HepG2 (cell line): ENCODE measurements around the gene CD164L2. TPM values are rescaled to one million over a fixed set of nuclear protein-coding genes. Genes with fewer than 3 reads are reported as not detected.

Experiments used
- AGO2 ChIP-seq: fragments of 200-400 bp; formaldehyde crosslinking; optimal IDR thresholded peaks from 2 replicates; pipeline ENCODE3; 2017; ENCODE audit warnings: mild to moderate bottlenecking, low read depth, low read length, moderate library complexity
- ATF7-NPFF ChIP-seq: sonication (generic); formaldehyde crosslinking; IDR thresholded peaks from 2 replicates; pipeline ENCODE4 v1.8.1; 2023; ENCODE audit warnings: mild to moderate bottlenecking, low read depth, missing genetic modification reagents, moderate library complexity
- CSRNP1 ChIP-seq: sonication (generic); formaldehyde crosslinking; IDR thresholded peaks from 2 replicates; pipeline ENCODE4 v1.8.1; 2023; ENCODE audit warnings: mild to moderate bottlenecking, missing genetic modification reagents
- GZF1 ChIP-seq: sonication (generic); formaldehyde crosslinking; IDR thresholded peaks from 2 replicates; pipeline ENCODE4 v1.5.1; 2020; ENCODE audit warnings: mild to moderate bottlenecking, missing genetic modification reagents
- HNF1B ChIP-seq: sonication (generic); formaldehyde crosslinking; IDR thresholded peaks from 2 replicates; pipeline ENCODE4 v1.5.1; 2020; ENCODE audit warnings: mild to moderate bottlenecking, moderate library complexity, missing genetic modification reagents
- KDM2A ChIP-seq: sonication (generic); formaldehyde crosslinking; IDR thresholded peaks from 2 replicates; pipeline ENCODE4 v1.4.0; 2020; ENCODE audit warnings: low read depth, missing genetic modification reagents, borderline replicate concordance
- PHF8 ChIP-seq: sonication (generic); formaldehyde crosslinking; IDR thresholded peaks from 2 replicates; pipeline ENCODE4 v1.5.0; 2020; ENCODE audit warnings: missing genetic modification reagents
- POLR2A ChIP-seq, 2 experiments: IDR thresholded peaks; 2 replicates each; pipeline ENCODE4 v1.6.1; 2011; ENCODE audit warnings: low read depth in 2 of 2, low read length in 2 of 2, mild to moderate bottlenecking in 1 of 2, moderate library complexity in 1 of 2; ENCODE audit not compliant: insufficient read depth in 1 of 2
- SOX13 ChIP-seq, 3 experiments: fragments of 450-650 bp in 1 of 3; sonication (generic) in 1 of 3; formaldehyde crosslinking in 1 of 3; IDR thresholded peaks in 2 of 3; conservative IDR thresholded peaks in 1 of 3; 2 replicates each; pipeline versions ENCODE4 v1.5.0 to v1.6.1; 2016 to 2020; ENCODE audit warnings: antibody characterized with exemption in 1 of 3, mild to moderate bottlenecking in 1 of 3, missing compliant biosample characterization in 1 of 3, missing genetic modification reagents in 1 of 3, moderate library complexity in 1 of 3
- SP5 ChIP-seq: IDR thresholded peaks from 2 replicates; pipeline ENCODE4 v1.6.1; 2016; ENCODE audit warnings: low read depth, borderline replicate concordance
- TEAD3 ChIP-seq: optimal IDR thresholded peaks from 2 replicates; pipeline ENCODE3; 2016; ENCODE audit warnings: borderline replicate concordance
- TP53 ChIP-seq: sonication (generic); formaldehyde crosslinking; conservative IDR thresholded peaks from 2 replicates; pipeline ENCODE4 v1.4.0; 2020; ENCODE audit warnings: missing genetic modification reagents
- ZBED4 ChIP-seq: sonication (generic); formaldehyde crosslinking; IDR thresholded peaks from 2 replicates; pipeline ENCODE4 v1.4.0; 2020; ENCODE audit warnings: missing genetic modification reagents, borderline replicate concordance
- ZBTB38 ChIP-seq: sonication (generic); formaldehyde crosslinking; IDR thresholded peaks from 2 replicates; pipeline ENCODE4 v1.5.1; 2020; ENCODE audit warnings: mild to moderate bottlenecking, missing genetic modification reagents
- ZNF232 ChIP-seq: sonication (generic); formaldehyde crosslinking; IDR thresholded peaks from 2 replicates; pipeline ENCODE4 v1.4.0; 2020; ENCODE audit warnings: missing genetic modification reagents, borderline replicate concordance
- ZNF33A ChIP-seq: sonication (generic); formaldehyde crosslinking; IDR thresholded peaks from 2 replicates; pipeline ENCODE4 v1.5.1; 2020; ENCODE audit warnings: missing genetic modification reagents, mild to moderate bottlenecking, moderate library complexity, borderline replicate concordance
- ZNF354B ChIP-seq: sonication (generic); formaldehyde crosslinking; IDR thresholded peaks from 2 replicates; pipeline ENCODE4 v1.8.0; 2022; ENCODE audit warnings: mild to moderate bottlenecking, missing genetic modification reagents
- ZNF501 ChIP-seq: sonication (generic); formaldehyde crosslinking; IDR thresholded peaks from 2 replicates; pipeline ENCODE4 v1.5.1; 2020; ENCODE audit warnings: mild to moderate bottlenecking, moderate library complexity, missing genetic modification reagents
- ZUFSP ChIP-seq: sonication (generic); formaldehyde crosslinking; IDR thresholded peaks from 2 replicates; pipeline ENCODE4 v1.9.0; 2021; ENCODE audit warnings: missing genetic modification reagents, mild to moderate bottlenecking, borderline replicate concordance
- polyA plus RNA-seq, 8 experiments: library from polyadenylated mRNA; depleted of rRNA in 3 of 8; stranded (reverse) in 7 of 8; unstranded in 1 of 8; fragments of >200 nt; fragmentation: Illumina TruSeq in 4 of 8; extraction: Trizol in 4 of 8; gene quantifications; 2 replicates each; pipeline versions ENCODE4 v1.2.1 to v1.2.3, GENCODE V29; 2011 to 2016; ENCODE audit warnings: low read depth in 4 of 8, missing spikeins in 1 of 8, mixed read lengths in 1 of 8; ENCODE audit not compliant: insufficient read depth in 1 of 8
- total RNA-seq, 5 experiments: library from RNA; depleted of rRNA; stranded (reverse); fragments of >200 nt; fragmentation: Illumina TruSeq; extraction: Trizol; gene quantifications; 2 replicates each; pipeline ENCODE4 v1.2.3, GENCODE V29; 2016; ENCODE audit warnings: low read depth in 1 of 5

CD164L2 gene
- total and polyA plus RNA-seq, 2 of the 13 experiments (the other 11 are each of a cell fraction or from before 2014, with no cell fraction given), result not detected

GRCh38 chr1:27342778-27343638 lies 40.1 kb downstream of the CD164L2 start (continued):
- TF ChIP-seq SOX13 (IDR thresholded peaks at IDR 0.05) (no peak), SOX13 (CRISPR knock-in tag; conservative IDR thresholded peaks at IDR 0.05 in 1 of 2, IDR thresholded peaks at IDR 0.05 in 1 of 2) (peak in 1 of 2 experiments; percentile 43; a peak in 2 of 4 replicates), TP53 (0 out of 2 replicates have a peak, but pooled peaks have one; percentile 55), TEAD3 (CRISPR knock-in tag) (peak; percentile 13), AGO2 (peak; percentile 66), CSRNP1 (CRISPR knock-in tag) (peak; percentile 81; the same call in 1 of the 2 replicates), ZUFSP (CRISPR knock-in tag) (no peak), ZNF354B (no peak), SP5 (CRISPR knock-in tag) (peak; percentile 43; the same call in 1 of the 2 replicates), ATF7-NPFF (0 out of 2 replicates have a peak, but pooled peaks have one; percentile 53), ZNF33A (CRISPR knock-in tag) (no peak), ZNF232 (peak; percentile 31; the same call in 1 of the 2 replicates), HNF1B (CRISPR knock-in tag) (no peak), PHF8 (CRISPR knock-in tag) (peak; percentile 86), GZF1 (CRISPR knock-in tag) (peak; percentile 87), POLR2A (IDR thresholded peaks at IDR 0.05; ENCODE audit: insufficient read depth in 1 of 2, low read depth in 2 of 2, low read length in 2 of 2) (peak in 1 of 2 experiments; percentile 51; a peak in 2 of 4 replicates), KDM2A (peak; percentile 60), ZBED4 (CRISPR knock-in tag) (peak; percentile 49; the same call in 1 of the 2 replicates), ZBTB38 (no peak; the same call in 1 of the 2 replicates), ZNF501 (CRISPR knock-in tag) (peak; percentile 44; the same call in 1 of the 2 replicates)
